Mesenchymal stem cell (in vitro differentiated cells and primary cell): ENCODE data around the gene NCOA1.
A peak's percentile ranks its signal among the peaks of the same experiment; 100 is the strongest.
"Not testable (repeated sequence)": the region's sequence is repeated elsewhere in the genome, so short reads cannot be mapped to it uniquely, and the experiment has no call there.

Source experiments
- DNase-seq: peaks from one replicate; pipeline ENCODE4 v3.0.0-alpha.2; 2013
- H2AFZ ChIP-seq: one replicate; pipeline ENCODE4 v1.6.1; 2013; ENCODE audit warnings: low read depth, mild to moderate bottlenecking, control low read depth, inconsistent platforms, low read length, moderate library complexity
- H2AK5ac ChIP-seq: 2 replicates; pipeline ENCODE4 v1.6.1; 2013; ENCODE audit warnings: low read length, moderate library complexity, mild to moderate bottlenecking, inconsistent platforms; ENCODE audit not compliant: severe bottlenecking
- H2BK120ac ChIP-seq: one replicate; pipeline ENCODE4 v1.6.1; 2013; ENCODE audit warnings: low read depth, mild to moderate bottlenecking, inconsistent platforms, low read length, moderate library complexity
- H2BK12ac ChIP-seq, 2 experiments: one replicate each; pipeline ENCODE4 v1.6.1; 2013; ENCODE audit warnings: inconsistent platforms in 2 of 2, low read length in 2 of 2, mild to moderate bottlenecking in 2 of 2, moderate library complexity in 2 of 2, control low read depth in 1 of 2
- H2BK15ac ChIP-seq: one replicate; pipeline ENCODE4 v1.6.1; 2013; ENCODE audit warnings: mild to moderate bottlenecking, low read depth, inconsistent platforms; ENCODE audit not compliant: poor library complexity, severe bottlenecking
- H2BK5ac ChIP-seq: 2 replicates; pipeline ENCODE4 v1.6.1; 2013; ENCODE audit warnings: low read depth, mild to moderate bottlenecking, low read length, control low read depth, inconsistent platforms; ENCODE audit not compliant: poor library complexity, severe bottlenecking
- H3K14ac ChIP-seq, 2 experiments: one replicate each; pipeline ENCODE4 v1.6.1; 2013; ENCODE audit warnings: inconsistent platforms in 2 of 2, low read length in 2 of 2, control low read depth in 1 of 2, mild to moderate bottlenecking in 1 of 2, moderate library complexity in 1 of 2
- H3K18ac ChIP-seq, 2 experiments: one replicate each; pipeline ENCODE4 v1.6.1; 2013; ENCODE audit warnings: inconsistent platforms in 2 of 2, low read length in 2 of 2, control low read depth in 1 of 2, low read depth in 1 of 2, mild to moderate bottlenecking in 1 of 2
- H3K23ac ChIP-seq, 2 experiments: one replicate each; pipeline ENCODE4 v1.6.1; 2013; ENCODE audit warnings: inconsistent platforms in 2 of 2, low read length in 2 of 2, mild to moderate bottlenecking in 2 of 2, moderate library complexity in 2 of 2, control low read depth in 1 of 2
- H3K27ac ChIP-seq: 2 replicates; pipeline ENCODE4 v1.5.1; 2013; ENCODE audit warnings: mild to moderate bottlenecking, moderate library complexity, low read length, control low read depth, inconsistent platforms; ENCODE audit not compliant: poor library complexity, severe bottlenecking
- H3K27me3 ChIP-seq, 2 experiments: 2 replicates each; pipeline versions ENCODE4 v1.6.1 to v1.7.0; 2013; ENCODE audit warnings: low read length in 2 of 2, mild to moderate bottlenecking in 2 of 2, moderate library complexity in 2 of 2, control low read depth in 1 of 2, inconsistent platforms in 1 of 2; ENCODE audit not compliant: control insufficient read depth in 1 of 2, insufficient read depth in 1 of 2
- H3K36me3 ChIP-seq, 2 experiments: 2 replicates each; pipeline versions ENCODE4 v1.6.1 to v1.7.0; 2013; ENCODE audit warnings: low read length in 2 of 2, control low read depth in 1 of 2, inconsistent platforms in 1 of 2, low read depth in 1 of 2, mild to moderate bottlenecking in 1 of 2; ENCODE audit not compliant: insufficient read depth in 2 of 2, control insufficient read depth in 1 of 2
- H3K4ac ChIP-seq, 2 experiments: one replicate each; pipeline ENCODE4 v1.6.1; 2013; ENCODE audit warnings: inconsistent platforms in 2 of 2, low read length in 2 of 2, mild to moderate bottlenecking in 2 of 2, moderate library complexity in 2 of 2, control low read depth in 1 of 2, low read depth in 1 of 2
- H3K4me1 ChIP-seq: 2 replicates; pipeline ENCODE4 v1.6.1; 2013; ENCODE audit warnings: low read depth, low read length, control low read depth; ENCODE audit not compliant: control insufficient read depth, insufficient read depth
- H3K4me2 ChIP-seq: 2 replicates; pipeline ENCODE4 v1.6.1; 2013; ENCODE audit warnings: low read length, mild to moderate bottlenecking, inconsistent platforms; ENCODE audit not compliant: poor library complexity, severe bottlenecking
- H3K4me3 ChIP-seq, 2 experiments: 2 replicates each; pipeline versions ENCODE4 v1.5.1 to v1.7.0; 2013; ENCODE audit warnings: low read length in 2 of 2, mild to moderate bottlenecking in 2 of 2, control low read depth in 1 of 2, low read depth in 1 of 2; ENCODE audit not compliant: insufficient read depth in 1 of 2
- H3K79me1 ChIP-seq: replicated peaks from 2 replicates; pipeline ENCODE4 v1.6.1; 2013; ENCODE audit warnings: mild to moderate bottlenecking, control low read depth, low read length, inconsistent platforms; ENCODE audit not compliant: poor library complexity, severe bottlenecking
- H3K9ac ChIP-seq: 2 replicates; pipeline ENCODE4 v1.7.0; 2013; ENCODE audit warnings: mild to moderate bottlenecking, low read length, moderate library complexity
- H3K9me3 ChIP-seq: 2 replicates; pipeline ENCODE4 v1.7.0; 2013; ENCODE audit warnings: mild to moderate bottlenecking, low read length; ENCODE audit not compliant: control insufficient read depth
- H4K8ac ChIP-seq: one replicate; pipeline ENCODE4 v1.6.1; 2013; ENCODE audit warnings: inconsistent platforms, mild to moderate bottlenecking, low read length, moderate library complexity
- H4K91ac ChIP-seq: one replicate; pipeline ENCODE4 v1.6.1; 2013; ENCODE audit warnings: mild to moderate bottlenecking, low read length, inconsistent platforms
- WGBS: methylation state at CpG from one replicate; pipeline ENCODE4 v1.1.7; 2013; ENCODE audit warnings: mixed read lengths; 5-methylcytosine and 5-hydroxymethylcytosine counted together

NCOA1 gene

DNA sequence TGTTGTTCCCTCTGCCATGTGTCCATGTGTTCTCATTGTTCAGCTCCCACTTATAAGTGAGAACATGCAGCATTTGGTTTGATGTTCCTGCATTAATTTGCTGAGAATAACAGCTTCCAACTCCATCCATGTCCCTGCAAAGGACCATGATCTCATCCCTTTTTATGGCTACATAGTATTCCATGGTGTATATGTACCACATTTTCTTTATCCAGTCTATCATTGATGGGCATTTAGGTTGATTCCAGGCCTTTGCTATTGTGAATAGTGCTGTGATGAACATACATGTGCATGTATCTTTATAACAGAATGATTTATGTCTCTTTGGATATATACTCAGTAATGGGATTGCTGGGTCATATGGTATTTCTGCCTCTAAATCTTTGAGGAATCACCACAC, 187.0 kb downstream of the NCOA1 start:
- H2AK5ac ChIP-seq, H3K4me3 ChIP-seq, H2AFZ ChIP-seq, H4K91ac ChIP-seq, H3K79me1 ChIP-seq, H3K9me3 ChIP-seq, H3K4ac ChIP-seq, H2BK12ac ChIP-seq, H3K4me2 ChIP-seq, H3K4me1 ChIP-seq, H3K18ac ChIP-seq, DNase-seq, H3K9ac ChIP-seq, H4K8ac ChIP-seq, H2BK120ac ChIP-seq, H3K27ac ChIP-seq, H3K14ac ChIP-seq, H3K23ac ChIP-seq, H2BK15ac ChIP-seq, H3K27me3 ChIP-seq, H2BK5ac ChIP-seq: not testable (repeated sequence)
- peaks cover 0 to 22% of the 10 kb centered on the region in 2 experiments for H3K36me3 ChIP-seq

DNA sequence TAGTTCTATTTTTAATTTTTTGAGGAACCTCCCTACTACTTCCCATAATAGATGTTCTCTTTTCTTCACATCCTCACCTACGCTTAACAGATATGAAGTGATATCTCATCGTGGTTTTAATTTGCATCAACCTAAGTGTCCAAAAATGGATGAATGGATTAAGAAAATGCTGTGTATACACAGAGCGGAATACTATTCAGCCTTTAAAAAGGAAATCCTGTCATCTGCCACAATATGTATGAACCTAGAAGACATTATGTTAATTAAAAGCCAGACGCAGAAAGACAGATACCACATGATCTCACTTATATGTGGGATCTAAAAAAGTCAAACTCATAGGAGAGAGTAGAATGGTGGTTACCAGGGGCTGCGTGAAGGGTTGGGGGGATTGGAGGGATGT, 189.1 kb downstream of the NCOA1 start:
- Histone ChIP-seq H2AFZ (no peak overlapping the region), H2BK12ac (no peak overlapping the region), H3K36me3 (peaks cover 0 to 20% of the 10 kb centered on the region in 2 experiments), H3K18ac (no peak overlapping the region), H2BK15ac (no peak overlapping the region), H3K9ac (no peak overlapping the region), H3K14ac (no peak overlapping the region), H3K4me2 (no peak overlapping the region), H4K8ac (no peak overlapping the region), H3K9me3 (no peaks in the 10 kb centered on the region), H3K79me1 (peaks cover 2% of the 10 kb centered on the region), H3K4me1 (no peaks in the 10 kb centered on the region), H4K91ac (no peak overlapping the region), H3K23ac (no peak overlapping the region), H3K4me3 (no peak overlapping the region), H2BK5ac (no peak overlapping the region), H2BK120ac (no peak overlapping the region), H3K27ac (no peak overlapping the region), H3K4ac (no peak overlapping the region), H2AK5ac (no peak overlapping the region), H3K27me3 (no peaks in the 10 kb centered on the region)
- WGBS = 96% methylated on average over 3 of the region's 5 CpGs
- no peak for DNase-seq

DNA sequence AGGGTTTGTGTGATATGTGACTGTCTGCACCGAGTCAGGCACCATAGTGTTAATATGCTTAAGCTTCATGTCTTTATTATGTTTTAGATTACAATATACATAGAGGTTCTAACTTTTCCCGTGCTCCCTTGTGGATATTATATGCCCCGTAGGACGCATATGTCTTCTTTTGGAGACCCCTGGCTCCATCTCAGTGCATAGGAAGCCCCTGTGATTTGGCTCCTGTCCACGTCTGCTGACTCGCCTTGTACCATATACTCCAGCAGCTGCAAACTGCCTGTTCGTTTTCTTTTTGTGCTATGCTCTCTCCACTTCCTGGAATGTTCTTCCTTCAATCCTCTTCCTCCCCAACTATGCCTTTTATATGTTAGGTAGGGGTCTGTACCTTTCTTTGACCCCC, 191.2 kb downstream of the NCOA1 start:
- Histone ChIP-seq H3K27ac (no peak overlapping the region), H2BK12ac (no peak overlapping the region), H3K4me2 (peak overlapping the region; percentile 28), H2BK15ac (no peak overlapping the region), H3K4me3 (no peak overlapping the region), H2BK5ac (no peak overlapping the region), H4K8ac (peak overlapping the region; percentile 28), H3K23ac (no peak overlapping the region), H2AK5ac (no peak overlapping the region), H3K14ac (no peak overlapping the region), H4K91ac (no peak overlapping the region), H2AFZ (no peak overlapping the region), H3K4me1 (no peaks in the 10 kb centered on the region), H3K36me3 (peaks cover 0 to 22% of the 10 kb centered on the region in 2 experiments), H3K27me3 (no peaks in the 10 kb centered on the region), H2BK120ac (no peak overlapping the region), H3K18ac (no peak overlapping the region), H3K4ac (no peak overlapping the region), H3K79me1 (peaks cover 2% of the 10 kb centered on the region), H3K9me3 (no peaks in the 10 kb centered on the region), H3K9ac (no peak overlapping the region)
- WGBS = 93% methylated on average over 5 of the region's 7 CpGs
- no peak for DNase-seq

DNA sequence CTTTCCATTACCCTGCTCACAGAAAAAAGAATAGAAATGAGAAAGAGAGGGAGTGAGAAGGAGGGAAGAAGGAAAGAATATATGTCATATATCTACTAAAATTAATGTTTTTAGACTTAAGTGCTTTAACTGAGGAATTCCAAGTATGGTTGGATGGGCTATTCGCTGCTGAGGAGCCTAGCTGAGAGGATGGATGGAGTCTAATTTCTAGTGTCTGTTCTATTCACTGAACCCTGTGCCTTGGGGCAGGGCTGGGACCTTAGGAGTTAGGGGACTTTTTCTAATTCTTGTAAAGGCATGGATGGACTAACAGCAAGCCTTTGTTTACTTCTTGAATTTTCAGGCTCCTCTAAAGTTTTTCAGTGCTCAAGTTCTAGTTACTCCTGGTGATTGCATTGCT, 192.4 kb downstream of the NCOA1 start:
- H3K23ac ChIP-seq = no peak overlapping the region

More for the DNA sequence above, 192.4 kb downstream of the NCOA1 start:
- Histone ChIP-seq H4K91ac (no peak overlapping the region), H3K27ac (no peak overlapping the region), H3K79me1 (peaks cover 2% of the 10 kb centered on the region), H2BK120ac (no peak overlapping the region), H3K18ac (no peak overlapping the region), H4K8ac (no peak overlapping the region), H2AK5ac (no peak overlapping the region), H2BK12ac (no peak overlapping the region), H2BK5ac (no peak overlapping the region), H3K4me1 (no peaks in the 10 kb centered on the region), H2BK15ac (no peak overlapping the region), H3K4me3 (no peak overlapping the region), H3K14ac (no peak overlapping the region), H3K9me3 (no peaks in the 10 kb centered on the region), H3K4ac (no peak overlapping the region), H3K27me3 (no peaks in the 10 kb centered on the region), H3K36me3 (peaks cover 0 to 27% of the 10 kb centered on the region in 2 experiments), H3K4me2 (no peak overlapping the region), H3K9ac (no peak overlapping the region), H2AFZ (no peak overlapping the region)
- DNase-seq = no peak
- WGBS = 90% methylated on average over 1 of the region's 1 CpG
